Lower leg skin (tissue), 3 donors: ENCODE measurements around the gene WDR19.

Experiments
- CTCF ChIP-seq, 3 donors: fragments of 450-650 bp; IDR thresholded peaks; one replicate each; pipeline ENCODE4 v1.5.1; 2016; ENCODE audit warnings: antibody characterized with exemption in 3 of 3, mild to moderate bottlenecking in 3 of 3, moderate library complexity in 2 of 3
- POLR2A ChIP-seq, 2 donors: fragments of 450-650 bp; IDR thresholded peaks; one replicate each; pipeline ENCODE4 v1.6.1; 2016 to 2017; ENCODE audit warnings: antibody characterized with exemption in 2 of 2, mild to moderate bottlenecking in 1 of 2, moderate library complexity in 1 of 2

- no peak for TF ChIP-seq CTCF (IDR thresholded peaks at IDR 0.05)
- TF ChIP-seq POLR2A (IDR thresholded peaks at IDR 0.05) = no peak
Measured at GRCh38 chr4:39255266-39255665, 72.9 kb downstream of the WDR19 start.
